Stimulated activated naive CD8-positive, alpha-beta T cell treated with anti-CD3 and anti-CD28 coated beads, Interleukin-15, Interleukin-2, amounts not matched to agents 100 ng/mL and 50 ng/mL, for 24 hours (primary cell): ENCODE results near the gene AUTS2.

Source experiments
- H3K27ac Mint-ChIP-seq: one replicate; pipeline ENCODE4 v1.8.0; 2021; ENCODE audit warnings: mild to moderate bottlenecking, mixed read lengths
- H3K27me3 Mint-ChIP-seq: one replicate; pipeline ENCODE4 v1.8.0; 2021; ENCODE audit warnings: mixed read lengths
- H3K36me3 Mint-ChIP-seq: one replicate; pipeline ENCODE4 v1.8.0; 2021; ENCODE audit warnings: low read depth, mixed read lengths
- H3K4me1 Mint-ChIP-seq: one replicate; pipeline ENCODE4 v1.8.0; 2021; ENCODE audit warnings: low read depth, mixed read lengths
- H3K4me3 Mint-ChIP-seq: one replicate; pipeline ENCODE4 v1.8.0; 2021; ENCODE audit warnings: mild to moderate bottlenecking, mixed read lengths
- H3K9me3 Mint-ChIP-seq: one replicate; pipeline ENCODE4 v1.8.0; 2021; ENCODE audit warnings: mixed read lengths

AUTS2 gene

GRCh38 chr7:70474639-70475234 is 876.5 kb downstream of the AUTS2 start:
- H3K4me3 Mint-ChIP-seq: no peak overlapping the region
- H3K36me3 Mint-ChIP-seq: no peaks in the 10 kb centered on the region
- H3K4me1 Mint-ChIP-seq: no peaks in the 10 kb centered on the region
- H3K9me3 Mint-ChIP-seq: no peaks in the 10 kb centered on the region
- no peaks in the 10 kb centered on the region for H3K27me3 Mint-ChIP-seq
- H3K27ac Mint-ChIP-seq: no peak overlapping the region

DNA sequence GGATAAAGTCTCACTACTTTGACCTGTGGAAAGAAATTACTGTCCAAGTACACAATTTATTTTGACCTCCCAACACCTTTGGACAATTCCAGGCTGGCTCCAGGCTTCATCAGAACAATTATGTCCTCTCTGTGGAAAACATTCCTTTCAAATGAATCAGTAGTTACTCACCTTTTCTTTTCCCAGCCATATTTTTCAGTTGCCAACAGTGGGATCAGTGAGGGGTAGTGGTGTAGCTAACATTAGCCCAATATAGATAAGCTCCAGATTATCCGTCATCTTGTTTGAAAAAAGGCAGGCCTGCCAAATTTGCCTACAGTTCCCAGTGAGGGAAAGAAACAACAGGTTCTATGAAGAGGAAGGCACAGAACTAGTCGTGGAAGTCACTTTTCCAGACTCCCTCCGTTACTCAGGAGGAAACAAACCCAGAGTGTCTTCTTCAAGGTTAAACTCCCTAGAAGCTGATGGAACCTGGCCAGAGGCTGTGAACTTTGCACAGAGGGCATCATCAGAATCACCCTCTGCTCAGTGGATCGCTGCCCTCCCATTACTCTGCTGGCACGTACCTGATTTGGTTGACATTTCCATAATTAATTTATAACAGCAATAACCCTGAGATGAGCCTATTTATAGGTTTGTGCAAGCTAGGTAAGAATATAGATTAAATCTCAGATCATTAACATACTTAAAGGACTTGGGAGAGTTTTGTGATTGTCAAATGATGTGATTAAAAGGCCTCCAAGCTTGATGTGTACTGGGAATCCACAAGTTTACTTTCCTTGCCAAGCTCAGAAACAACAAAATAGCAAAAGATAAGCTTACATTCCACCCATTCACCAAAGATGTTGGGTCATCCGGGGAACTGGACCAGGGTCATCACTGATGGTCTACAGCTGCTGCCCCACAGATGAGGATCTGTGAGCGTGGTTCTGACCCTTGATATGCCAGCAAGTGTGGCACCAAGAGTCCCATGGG is 879.0 kb downstream of the AUTS2 start:
- no peaks in the 10 kb centered on the region for H3K36me3 Mint-ChIP-seq
- H3K4me3 Mint-ChIP-seq: no peak overlapping the region
- H3K9me3 Mint-ChIP-seq: no peaks in the 10 kb centered on the region
- H3K27ac Mint-ChIP-seq: no peak overlapping the region
- no peaks in the 10 kb centered on the region for H3K27me3 Mint-ChIP-seq
- no peaks in the 10 kb centered on the region for H3K4me1 Mint-ChIP-seq

DNA sequence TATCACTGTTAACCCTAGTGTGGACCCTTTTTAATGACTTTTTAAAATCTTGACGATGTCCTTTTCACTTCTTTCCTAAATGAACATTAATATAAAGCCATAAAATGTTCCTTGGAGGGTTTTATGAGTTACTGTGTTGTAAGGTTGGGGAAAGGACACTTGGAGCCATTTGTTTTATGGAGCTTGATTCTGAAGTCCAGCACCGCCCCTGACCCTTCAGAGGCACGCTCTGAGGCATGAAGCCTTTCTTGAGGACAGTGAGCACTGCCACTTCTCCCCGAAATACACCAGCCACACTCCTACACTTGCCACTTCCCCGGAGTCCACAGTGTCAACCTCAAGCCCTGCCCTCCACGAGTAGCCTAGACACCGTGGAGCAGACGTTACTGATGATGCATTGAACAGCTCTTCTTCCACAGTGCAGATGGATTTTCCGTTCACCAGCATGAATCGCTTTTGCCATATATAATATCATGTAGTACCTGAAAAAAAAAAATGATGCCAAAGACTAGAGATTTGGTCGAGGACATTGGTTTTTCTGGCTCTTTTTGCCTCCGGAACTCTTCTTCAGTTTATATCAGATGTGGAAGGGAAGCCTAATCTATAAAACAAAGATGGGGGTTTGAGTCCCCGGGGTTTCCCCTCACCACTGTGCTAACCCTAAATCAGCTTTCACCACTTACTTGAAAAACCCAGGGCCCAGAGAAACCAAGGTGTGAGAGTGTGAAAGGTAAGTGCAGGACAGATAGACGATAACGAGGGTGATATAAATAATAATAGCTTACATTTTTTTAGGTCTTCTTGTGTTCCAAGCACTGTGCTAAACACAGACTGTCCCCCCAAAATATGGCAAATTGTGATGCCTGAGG is 881.1 kb downstream of the AUTS2 start:
- no peak overlapping the region for H3K27ac Mint-ChIP-seq
- H3K9me3 Mint-ChIP-seq: no peaks in the 10 kb centered on the region
- no peaks in the 10 kb centered on the region for H3K36me3 Mint-ChIP-seq
- H3K27me3 Mint-ChIP-seq: no peaks in the 10 kb centered on the region
- no peak overlapping the region for H3K4me3 Mint-ChIP-seq
- H3K4me1 Mint-ChIP-seq: no peaks in the 10 kb centered on the region

GRCh38 chr7:70480927-70481569 is 882.8 kb downstream of the AUTS2 start:
- Mint-ChIP-seq H3K4me3 (no peak overlapping the region), H3K9me3 (no peaks in the 10 kb centered on the region), H3K27me3 (no peaks in the 10 kb centered on the region), H3K27ac (no peak overlapping the region), H3K36me3 (no peaks in the 10 kb centered on the region), H3K4me1 (no peaks in the 10 kb centered on the region)

GRCh38 chr7:70481570-70482123 is 883.4 kb downstream of the AUTS2 start:
- H3K4me3 Mint-ChIP-seq: no peak overlapping the region
- H3K27me3 Mint-ChIP-seq: no peaks in the 10 kb centered on the region
- no peaks in the 10 kb centered on the region for H3K36me3 Mint-ChIP-seq
- no peaks in the 10 kb centered on the region for H3K4me1 Mint-ChIP-seq
- no peaks in the 10 kb centered on the region for H3K9me3 Mint-ChIP-seq
- H3K27ac Mint-ChIP-seq: no peak overlapping the region

GRCh38 chr7:70484255-70484654 is 886.0 kb downstream of the AUTS2 start:
- Mint-ChIP-seq H3K9me3 (peaks cover 4% of the 10 kb centered on the region), H3K27me3 (no peaks in the 10 kb centered on the region)

DNA sequence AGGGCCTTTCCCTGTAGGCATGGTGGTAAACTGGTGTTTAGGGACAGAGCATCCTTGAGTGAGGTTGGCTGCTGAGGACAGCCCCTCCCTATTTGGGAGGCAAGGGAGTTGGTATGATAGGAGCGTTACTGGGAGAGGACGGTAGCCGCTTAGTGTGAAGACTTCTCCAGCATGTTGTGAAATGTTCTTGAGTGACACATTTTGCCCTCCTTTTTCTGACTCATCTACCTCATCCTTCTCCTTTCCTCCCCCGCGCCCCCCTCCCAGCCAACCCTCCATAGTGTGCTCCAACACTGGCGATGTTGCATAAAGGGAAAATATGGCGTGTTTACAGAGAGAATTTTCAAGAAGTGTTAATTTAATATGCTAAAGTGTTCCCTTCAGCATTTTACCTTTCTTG is 888.7 kb downstream of the AUTS2 start:
- peaks cover 4% of the 10 kb centered on the region for H3K9me3 Mint-ChIP-seq
- H3K4me3 Mint-ChIP-seq: no peak overlapping the region
- no peaks in the 10 kb centered on the region for H3K36me3 Mint-ChIP-seq
- H3K27me3 Mint-ChIP-seq: no peaks in the 10 kb centered on the region
- no peak overlapping the region for H3K27ac Mint-ChIP-seq
- no peaks in the 10 kb centered on the region for H3K4me1 Mint-ChIP-seq

More at GRCh38 chr7:70484255-70484654, 886.0 kb downstream of the AUTS2 start:
- Mint-ChIP-seq H3K4me1 (no peaks in the 10 kb centered on the region), H3K4me3 (no peak overlapping the region), H3K36me3 (no peaks in the 10 kb centered on the region), H3K27ac (no peak overlapping the region)

GRCh38 chr7:70487428-70487827 is 889.2 kb downstream of the AUTS2 start:
- Mint-ChIP-seq H3K9me3 (peaks cover 4% of the 10 kb centered on the region), H3K27me3 (no peaks in the 10 kb centered on the region), H3K4me3 (no peak overlapping the region), H3K4me1 (no peaks in the 10 kb centered on the region), H3K27ac (no peak overlapping the region), H3K36me3 (no peaks in the 10 kb centered on the region)

- Mint-ChIP-seq H3K9me3 (peaks cover 4% of the 10 kb centered on the region), H3K4me3 (no peak overlapping the region), H3K27ac (no peak overlapping the region), H3K27me3 (no peaks in the 10 kb centered on the region), H3K36me3 (no peaks in the 10 kb centered on the region), H3K4me1 (no peaks in the 10 kb centered on the region)
These were observed 889.6 kb downstream of the AUTS2 start for GRCh38 chr7:70487886-70488285.

DNA sequence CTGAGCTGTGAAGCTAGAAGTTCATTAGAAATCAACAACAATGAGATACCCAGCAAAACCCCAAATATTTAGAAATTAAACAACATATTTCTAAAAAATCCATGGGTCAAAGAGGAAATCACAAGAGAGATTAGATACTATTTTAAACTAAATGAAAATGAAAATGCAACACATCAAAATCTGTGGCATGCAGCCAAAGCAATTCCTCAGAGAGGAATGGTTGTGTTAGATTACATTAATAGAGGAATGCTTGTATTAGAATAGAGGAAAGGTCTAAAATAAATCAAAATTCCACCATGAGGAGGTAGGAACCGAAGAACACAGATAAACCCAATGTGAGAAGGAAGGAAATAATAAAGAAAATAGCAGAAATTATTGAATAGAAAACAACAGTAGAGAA is 891.5 kb downstream of the AUTS2 start:
- Mint-ChIP-seq H3K4me3 (no peak overlapping the region), H3K36me3 (no peaks in the 10 kb centered on the region), H3K27me3 (no peaks in the 10 kb centered on the region), H3K4me1 (no peaks in the 10 kb centered on the region), H3K9me3 (peaks cover 4% of the 10 kb centered on the region), H3K27ac (no peak overlapping the region)

GRCh38 chr7:70492625-70493024 is 894.4 kb downstream of the AUTS2 start:
- Mint-ChIP-seq H3K36me3 (no peaks in the 10 kb centered on the region), H3K27me3 (no peaks in the 10 kb centered on the region), H3K27ac (no peak overlapping the region), H3K9me3 (peaks cover 1% of the 10 kb centered on the region), H3K4me1 (no peaks in the 10 kb centered on the region), H3K4me3 (no peak overlapping the region)

DNA sequence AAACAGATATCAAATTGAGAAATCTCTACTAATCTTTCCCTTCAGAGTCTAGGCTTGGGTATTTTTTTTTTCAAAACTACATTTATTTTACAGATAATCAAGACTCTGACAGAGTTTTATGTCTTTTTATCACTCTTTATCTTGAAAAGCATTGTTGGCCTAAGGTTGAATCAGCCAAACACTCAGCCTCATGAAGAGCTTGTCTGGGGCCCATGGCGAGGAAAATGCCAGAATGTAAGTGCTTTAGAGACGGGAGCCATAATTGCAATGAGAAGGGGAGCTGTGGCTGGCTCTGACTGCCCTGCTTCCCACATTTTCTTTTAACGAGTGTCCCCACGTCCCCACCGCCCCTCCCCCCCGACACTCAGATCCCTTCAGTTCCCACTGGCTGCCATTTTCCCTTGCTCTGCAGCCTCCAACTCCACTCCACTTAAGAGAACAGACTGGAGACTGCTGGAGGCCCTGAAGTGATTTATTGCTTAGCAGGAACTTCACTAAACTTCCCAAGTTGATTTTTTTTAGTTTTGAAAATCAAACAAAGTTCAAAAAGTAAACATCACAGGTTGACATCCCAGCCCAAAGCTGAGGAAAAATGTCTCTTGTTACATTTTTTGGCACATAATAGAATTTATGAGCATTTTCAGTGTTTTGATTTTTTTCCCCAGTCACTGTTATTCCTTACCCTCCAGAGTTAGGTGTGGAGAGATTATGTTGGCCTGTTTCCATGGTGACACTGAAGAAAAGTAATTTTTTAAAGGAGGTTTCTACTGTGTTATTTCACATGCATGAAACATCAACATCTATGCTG is 896.2 kb downstream of the AUTS2 start:
- H3K27me3 Mint-ChIP-seq: no peaks in the 10 kb centered on the region
- H3K4me3 Mint-ChIP-seq: no peak overlapping the region
- H3K27ac Mint-ChIP-seq: no peak overlapping the region
- no peaks in the 10 kb centered on the region for H3K9me3 Mint-ChIP-seq
- no peaks in the 10 kb centered on the region for H3K4me1 Mint-ChIP-seq
- no peaks in the 10 kb centered on the region for H3K36me3 Mint-ChIP-seq

DNA sequence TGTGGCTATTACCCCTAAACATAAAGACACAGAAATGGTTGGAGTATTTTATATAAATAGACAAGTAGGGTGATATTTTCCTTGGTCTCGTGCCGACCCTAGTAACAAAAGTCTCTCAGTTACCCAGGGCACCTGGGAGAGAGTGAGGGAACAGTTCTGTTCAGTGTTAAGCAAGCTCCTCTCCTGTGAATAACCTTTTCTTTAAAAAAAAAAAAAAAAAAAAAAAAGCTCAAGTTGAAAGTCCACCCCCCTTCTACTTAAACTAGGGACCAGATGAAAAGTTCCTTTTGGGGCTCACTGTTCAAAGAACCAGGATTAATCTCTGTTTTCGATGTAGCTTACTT is 896.7 kb downstream of the AUTS2 start:
- H3K36me3 Mint-ChIP-seq: no peaks in the 10 kb centered on the region
- H3K9me3 Mint-ChIP-seq: no peaks in the 10 kb centered on the region
- H3K4me1 Mint-ChIP-seq: no peaks in the 10 kb centered on the region
- no peak overlapping the region for H3K4me3 Mint-ChIP-seq
- H3K27me3 Mint-ChIP-seq: no peaks in the 10 kb centered on the region
- H3K27ac Mint-ChIP-seq: no peak overlapping the region

DNA sequence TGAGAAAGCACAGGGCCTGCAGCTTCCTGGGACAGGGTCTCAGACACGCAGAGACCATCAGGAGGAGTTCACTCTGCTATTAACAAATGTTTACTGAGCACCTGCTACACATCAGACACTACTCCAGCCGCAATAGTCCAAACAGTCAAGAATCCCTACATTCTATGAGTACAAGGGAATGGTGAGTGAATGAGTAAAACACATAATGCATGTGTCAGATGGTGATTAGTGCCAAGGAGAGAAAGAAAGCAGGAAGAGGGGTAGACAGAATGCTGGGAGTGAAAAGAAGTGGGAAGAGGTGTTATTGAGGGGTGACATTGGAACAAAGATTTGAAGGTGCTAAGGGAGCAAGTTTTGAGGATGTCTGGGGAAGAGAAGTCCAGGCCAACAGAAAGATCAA is 899.5 kb downstream of the AUTS2 start:
- Mint-ChIP-seq H3K4me1 (no peaks in the 10 kb centered on the region), H3K4me3 (no peak overlapping the region), H3K27ac (no peak overlapping the region), H3K9me3 (no peaks in the 10 kb centered on the region), H3K36me3 (no peaks in the 10 kb centered on the region), H3K27me3 (no peaks in the 10 kb centered on the region)
